Breast epithelium (tissue), 4 donors: Measurements from ENCODE around the gene FBXO33. TPM values are rescaled to one million over a fixed set of nuclear protein-coding genes. Genes with fewer than 3 reads are reported as not detected.

Experiments used
- DNase-seq, 2 donors: peaks; one replicate each; pipeline ENCODE4 v3.0.0-alpha.2; 2019; ENCODE audit warnings: low spot score in 2 of 2
- H3K27ac ChIP-seq, 2 donors: fragments of 200-600 bp; sonication (generic) in 1 of 2; one replicate each; pipeline ENCODE4 v1.5.1; 2016 to 2019; ENCODE audit warnings: mild to moderate bottlenecking in 1 of 2
- H3K27me3 ChIP-seq, 2 donors: fragments of 200-600 bp; sonication (generic) in 1 of 2; one replicate each; pipeline versions ENCODE4 v1.5.1 to v1.6.0; 2017 to 2019; ENCODE audit warnings: control low read depth in 1 of 2, mild to moderate bottlenecking in 1 of 2
- H3K36me3 ChIP-seq: fragments of 200-600 bp; one replicate; pipeline ENCODE4 v1.5.1; 2019
- H3K4me1 ChIP-seq, 2 donors: fragments of 200-600 bp; sonication (generic); one replicate each; pipeline ENCODE4 v1.5.1; 2016 to 2019; ENCODE audit warnings: control low read depth in 1 of 2
- H3K4me3 ChIP-seq, 3 donors: fragments of 200-600 bp; sonication (generic); 1 replicate in 2 of 3; 2 replicates in 1 of 3; pipeline ENCODE4 v1.5.1; 2016 to 2019; ENCODE audit warnings: mild to moderate bottlenecking in 3 of 3, moderate library complexity in 2 of 3
- H3K9me3 ChIP-seq, 2 donors: fragments of 200-600 bp; sonication (generic) in 1 of 2; one replicate each; pipeline ENCODE4 v1.5.1; 2016 to 2019; ENCODE audit warnings: control low read depth in 1 of 2
- POLR2A ChIP-seq: fragments of 450-650 bp; IDR thresholded peaks from one replicate; pipeline ENCODE4 v1.6.1; 2016; ENCODE audit warnings: antibody characterized with exemption, mild to moderate bottlenecking, moderate library complexity
- POLR2AphosphoS5 ChIP-seq, 3 donors: sonication (generic); formaldehyde crosslinking; IDR thresholded peaks; one replicate each; pipeline ENCODE4 v1.6.1; 2017; ENCODE audit warnings: antibody characterized with exemption in 3 of 3
- intact Hi-C: fragments of 100-400 bp; cut with DNase I; formaldehyde crosslinking; loops from one replicate; pipeline ENCODE4 v1.15.1; 2023; ENCODE audit warnings: low total_unique reads
- total RNA-seq, 3 donors: library from RNA; depleted of rRNA; stranded (reverse); fragments of >200 nt; gene quantifications; one replicate each; pipeline ENCODE4 v1.1.0, GENCODE V29; 2016
- TF ChIP-seq, protein P1 (sequence below), 3 donors: fragments of 450-650 bp; IDR thresholded peaks; one replicate each; pipeline ENCODE4 v1.5.1; 2016 to 2017; ENCODE audit warnings: antibody characterized with exemption in 3 of 3, mild to moderate bottlenecking in 3 of 3, moderate library complexity in 3 of 3

Gene FBXO33
- total RNA-seq, 3 donors from 2014 or later: 14.1 to 21.5 (median 15.8) TPM

DNA sequence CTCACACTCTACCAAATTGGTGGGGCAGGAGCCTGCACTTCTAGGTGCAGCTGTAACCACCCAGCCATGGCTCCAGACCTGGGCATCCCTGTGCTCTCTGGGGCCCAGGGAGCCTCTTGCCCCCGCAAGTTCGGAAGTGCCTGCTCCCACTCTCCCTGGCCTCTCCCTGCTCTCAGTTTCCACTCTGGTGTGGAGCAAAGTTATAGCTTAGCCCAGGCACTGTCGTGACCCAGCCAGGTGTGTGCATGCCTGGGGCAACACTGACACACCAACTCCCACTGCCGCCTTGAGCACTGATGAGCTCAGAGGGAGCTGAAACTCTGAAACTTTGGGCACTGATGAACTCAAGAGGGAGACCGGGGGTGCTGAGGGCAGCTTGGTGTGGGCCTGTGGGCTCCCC lies 8.7 kb upstream of the FBXO33 start:
- H3K36me3 ChIP-seq: no peaks in the 10 kb centered on the region
- no peaks in the 10 kb centered on the region for H3K27me3 ChIP-seq
- H3K4me1 ChIP-seq: no peaks in the 10 kb centered on the region
- no peak overlapping the region for H3K27ac ChIP-seq
- H3K4me3 ChIP-seq: no peak overlapping the region
- DNase-seq: no peak
- TF ChIP-seq, protein P1, sequence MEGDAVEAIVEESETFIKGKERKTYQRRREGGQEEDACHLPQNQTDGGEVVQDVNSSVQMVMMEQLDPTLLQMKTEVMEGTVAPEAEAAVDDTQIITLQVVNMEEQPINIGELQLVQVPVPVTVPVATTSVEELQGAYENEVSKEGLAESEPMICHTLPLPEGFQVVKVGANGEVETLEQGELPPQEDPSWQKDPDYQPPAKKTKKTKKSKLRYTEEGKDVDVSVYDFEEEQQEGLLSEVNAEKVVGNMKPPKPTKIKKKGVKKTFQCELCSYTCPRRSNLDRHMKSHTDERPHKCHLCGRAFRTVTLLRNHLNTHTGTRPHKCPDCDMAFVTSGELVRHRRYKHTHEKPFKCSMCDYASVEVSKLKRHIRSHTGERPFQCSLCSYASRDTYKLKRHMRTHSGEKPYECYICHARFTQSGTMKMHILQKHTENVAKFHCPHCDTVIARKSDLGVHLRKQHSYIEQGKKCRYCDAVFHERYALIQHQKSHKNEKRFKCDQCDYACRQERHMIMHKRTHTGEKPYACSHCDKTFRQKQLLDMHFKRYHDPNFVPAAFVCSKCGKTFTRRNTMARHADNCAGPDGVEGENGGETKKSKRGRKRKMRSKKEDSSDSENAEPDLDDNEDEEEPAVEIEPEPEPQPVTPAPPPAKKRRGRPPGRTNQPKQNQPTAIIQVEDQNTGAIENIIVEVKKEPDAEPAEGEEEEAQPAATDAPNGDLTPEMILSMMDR (IDR thresholded peaks at IDR 0.05): no peak
- no peak for TF ChIP-seq POLR2A
- no peak for TF ChIP-seq POLR2AphosphoS5 (IDR thresholded peaks at IDR 0.05)
- intact Hi-C loops: no loop called here
- H3K9me3 ChIP-seq: no peaks in the 10 kb centered on the region

DNA sequence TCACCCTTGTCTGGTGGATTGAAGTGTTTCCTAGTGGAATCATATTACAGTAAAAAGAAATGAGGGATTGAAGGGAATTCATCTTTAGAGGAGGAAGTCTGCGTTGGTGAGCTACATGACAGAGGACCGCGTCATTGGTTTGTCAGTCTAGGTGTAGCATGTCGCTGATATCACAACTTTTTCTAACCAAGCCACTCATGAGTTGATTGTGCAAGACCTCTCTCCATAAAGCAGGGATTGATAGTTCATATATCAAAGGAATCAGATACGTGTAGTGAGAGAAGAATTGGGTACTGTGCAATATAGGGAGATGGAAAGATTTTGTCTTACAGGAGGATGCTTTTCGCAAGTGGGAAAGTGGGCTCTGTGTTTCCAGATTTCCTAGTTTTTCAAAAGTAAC lies 3.0 kb upstream of the FBXO33 start:
- H3K27me3 ChIP-seq: no peaks in the 10 kb centered on the region
- no peaks in the 10 kb centered on the region for H3K36me3 ChIP-seq
- no peak for TF ChIP-seq POLR2A
- TF ChIP-seq, protein P1 (IDR thresholded peaks at IDR 0.05): no peak
- TF ChIP-seq POLR2AphosphoS5 (IDR thresholded peaks at IDR 0.05): no peak
- no peaks in the 10 kb centered on the region for H3K9me3 ChIP-seq
- intact Hi-C loops: no loop called here
- H3K4me1 ChIP-seq: peaks cover 0 to 2% of the 10 kb centered on the region in 2 donors
- DNase-seq: no peak
- H3K27ac ChIP-seq: no peak overlapping the region
- no peak overlapping the region for H3K4me3 ChIP-seq

DNA sequence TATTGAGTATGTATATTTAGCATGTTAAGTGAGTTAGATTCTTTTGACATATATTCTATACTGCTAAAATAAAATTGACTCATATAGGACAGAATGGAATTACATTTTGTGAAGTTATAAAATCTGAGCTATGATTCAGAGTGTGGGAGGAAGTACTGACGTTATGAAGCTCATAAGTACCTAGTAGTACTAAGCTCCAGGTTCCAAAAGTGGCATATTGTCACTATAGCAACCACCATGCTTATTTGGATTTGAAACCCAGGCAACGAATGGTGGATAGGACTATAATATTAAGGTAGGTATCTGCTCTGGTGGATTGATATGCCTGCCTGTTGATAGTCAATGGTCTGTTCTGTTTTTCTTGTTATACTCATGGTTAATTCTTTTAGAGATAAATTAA lies 2.2 kb upstream of the FBXO33 start:
- no peak for DNase-seq
- Histone ChIP-seq H3K27me3 (no peaks in the 10 kb centered on the region), H3K27ac (no peak overlapping the region), H3K36me3 (no peaks in the 10 kb centered on the region), H3K4me3 (no peak overlapping the region), H3K9me3 (no peaks in the 10 kb centered on the region), H3K4me1 (peaks cover 0 to 2% of the 10 kb centered on the region in 2 donors)
- no peak for TF ChIP-seq POLR2AphosphoS5 (IDR thresholded peaks at IDR 0.05)
- TF ChIP-seq, protein P1 (IDR thresholded peaks at IDR 0.05): no peak
- TF ChIP-seq POLR2A: no peak
- intact Hi-C loops: no loop called here

DNA sequence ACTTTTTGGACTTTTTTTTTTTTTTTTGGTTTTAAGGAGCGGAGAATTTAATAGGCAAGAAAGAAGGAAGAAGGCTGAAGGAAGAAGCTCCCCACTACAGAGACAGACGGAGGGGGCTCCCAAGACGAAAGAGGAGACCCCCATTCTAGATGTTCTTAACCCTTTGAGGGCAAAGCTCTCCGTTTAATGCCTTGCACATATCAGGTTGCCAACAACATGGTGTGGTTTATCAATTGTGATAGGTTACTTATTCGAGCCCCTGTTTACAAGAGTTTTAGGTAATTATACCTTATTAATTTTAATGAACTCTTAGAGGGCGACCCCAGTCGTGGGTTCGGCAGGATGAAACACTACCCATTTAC lies 1.2 kb upstream of the FBXO33 start:
- Histone ChIP-seq H3K27me3 (no peaks in the 10 kb centered on the region), H3K4me3 (peak overlapping the region; percentile 84 to 96 (median 86)), H3K36me3 (no peaks in the 10 kb centered on the region), H3K27ac (peak overlapping the region; percentile 99), H3K4me1 (peaks cover 2 to 4% of the 10 kb centered on the region in 2 donors), H3K9me3 (no peaks in the 10 kb centered on the region)
- no peak for DNase-seq
- intact Hi-C loops: no loop called here
- TF ChIP-seq POLR2AphosphoS5 (IDR thresholded peaks at IDR 0.05) (no peak), POLR2A (no peak)
- TF ChIP-seq, protein P1 (IDR thresholded peaks at IDR 0.05): no peak

DNA sequence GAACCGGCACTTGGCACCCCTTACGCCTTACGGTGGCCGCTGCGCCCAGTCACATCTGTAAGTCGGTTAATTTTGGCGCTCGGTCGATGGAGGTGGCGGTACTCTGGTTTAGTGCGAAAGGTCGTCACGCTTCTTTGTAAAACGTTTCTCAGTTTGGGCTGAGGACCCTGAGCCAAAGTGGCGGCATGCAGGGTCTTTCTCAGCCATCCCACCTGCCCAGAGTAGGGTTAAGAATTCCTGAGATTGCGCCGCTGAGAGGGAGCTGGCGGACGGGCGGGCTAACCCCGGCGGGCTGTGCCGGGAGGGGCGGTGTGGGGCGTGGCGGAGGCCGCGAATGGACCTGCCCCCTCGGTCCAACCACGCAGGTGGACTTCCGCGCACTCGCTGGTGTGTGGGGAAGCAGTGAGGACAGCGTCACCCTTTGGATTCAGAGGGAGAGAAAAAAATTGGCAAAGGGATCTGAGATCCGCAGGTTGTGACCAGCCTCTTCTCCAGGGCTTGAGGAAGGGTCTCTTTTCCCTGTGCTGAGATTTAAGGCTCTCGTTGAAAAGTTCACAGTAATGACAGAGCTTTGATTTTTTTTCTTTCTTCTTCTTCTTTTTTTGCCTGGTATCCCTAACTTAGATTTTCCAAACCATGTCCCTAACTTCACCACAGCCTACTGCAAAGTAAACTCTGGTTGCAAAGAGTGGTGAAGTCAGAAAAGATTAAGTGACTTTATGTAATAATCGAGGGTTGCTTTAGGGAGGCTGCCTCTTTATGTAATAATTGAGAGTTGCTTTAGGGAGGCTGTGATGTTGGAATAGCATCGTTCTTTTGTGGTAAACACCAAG lies 602 bp upstream of the FBXO33 start:
- Histone ChIP-seq H3K36me3 (no peaks in the 10 kb centered on the region), H3K4me1 (peaks cover 2 to 4% of the 10 kb centered on the region in 2 donors), H3K9me3 (no peaks in the 10 kb centered on the region), H3K27me3 (no peaks in the 10 kb centered on the region), H3K27ac (peak overlapping the region; percentile 99), H3K4me3 (peak overlapping the region; percentile 84 to 96 (median 86))
- TF ChIP-seq POLR2AphosphoS5 (IDR thresholded peaks at IDR 0.05) (peak in 2 of 3 donors; percentile 63 to 71), POLR2A (peak; percentile 38)
- TF ChIP-seq, protein P1 (IDR thresholded peaks at IDR 0.05): no peak
- intact Hi-C loops: no loop called here
- DNase-seq: peak; percentile 91 to 92
